Fibroblast of the aortic adventitia (primary cell): ENCODE measurements around the gene GRM7. TPM values are rescaled to one million over a fixed set of nuclear protein-coding genes. Genes with fewer than 3 reads are reported as not detected.

Experiments
- DNase-seq: peaks from one replicate; pipeline ENCODE4 v3.0.0-alpha.2; 2010; ENCODE audit warnings: low read depth
- H3K4me3 ChIP-seq: 2 replicates; pipeline ENCODE4 v1.5.1; 2011; ENCODE audit warnings: low read depth, mild to moderate bottlenecking, control low read depth, low read length, moderate library complexity
- CTCF ChIP-seq: IDR thresholded peaks from 2 replicates; pipeline ENCODE4 v1.5.1; 2011; ENCODE audit warnings: mild to moderate bottlenecking, low read length, control low read depth, inconsistent platforms; ENCODE audit not compliant: insufficient read depth
- total RNA-seq: library from RNA; depleted of rRNA; stranded (reverse); fragments of >200 nt; gene quantifications from 2 replicates; pipeline ENCODE4 v1.2.3, GENCODE V29; 2012; ENCODE audit warnings: low replicate concordance

The GRM7 gene
- total RNA-seq, 1 donor: 0.09 TPM

GRCh38 chr3:7659079-7659478, 798.2 kb downstream of the GRM7 start:
- DNase-seq: no peak
- no peak overlapping the region for H3K4me3 ChIP-seq
- TF ChIP-seq CTCF: no peak

- no peak for TF ChIP-seq CTCF
- no peak overlapping the region for H3K4me3 ChIP-seq
These were observed 802.9 kb downstream of the GRM7 start for GRCh38 chr3:7663771-7664170.

GRCh38 chr3:7667774-7668173, 806.9 kb downstream of the GRM7 start:
- no peak overlapping the region for H3K4me3 ChIP-seq
- no peak for TF ChIP-seq CTCF
- DNase-seq: no peak

More at GRCh38 chr3:7663771-7664170, 802.9 kb downstream of the GRM7 start:
- no peak for DNase-seq

GRCh38 chr3:7669641-7670040, 808.7 kb downstream of the GRM7 start:
- DNase-seq: no peak
- H3K4me3 ChIP-seq: no peak overlapping the region
- no peak for TF ChIP-seq CTCF

- H3K4me3 ChIP-seq: no peak overlapping the region
- DNase-seq: no peak
- TF ChIP-seq CTCF: no peak
These were observed 817.6 kb downstream of the GRM7 start for GRCh38 chr3:7678521-7678920.

GRCh38 chr3:7682822-7683229, 821.9 kb downstream of the GRM7 start:
- no peak overlapping the region for H3K4me3 ChIP-seq
- no peak for TF ChIP-seq CTCF
- DNase-seq: peak; percentile 70

GRCh38 chr3:7683426-7683825, 822.5 kb downstream of the GRM7 start:
- no peak for DNase-seq
- no peak overlapping the region for H3K4me3 ChIP-seq
- no peak for TF ChIP-seq CTCF
